Mesendoderm (in vitro differentiated cells): ENCODE measurements around the gene SMYD3.

Source experiments
- DNase-seq: peaks from one replicate; pipeline ENCODE4 v3.0.0; 2013
- H2AK5ac ChIP-seq: 2 replicates; pipeline ENCODE4 v1.6.1; 2013; ENCODE audit warnings: low read length, inconsistent platforms
- H2BK120ac ChIP-seq: 2 replicates; pipeline ENCODE4 v1.6.1; 2013; ENCODE audit warnings: low read depth, mild to moderate bottlenecking, low read length, moderate library complexity, mixed read lengths
- H2BK15ac ChIP-seq: replicated peaks from 2 replicates; pipeline ENCODE4 v1.6.1; 2013; ENCODE audit warnings: low read depth, mild to moderate bottlenecking, moderate library complexity
- H2BK5ac ChIP-seq: 2 replicates; pipeline ENCODE4 v1.6.1; 2013; ENCODE audit warnings: low read length, inconsistent platforms
- H3K18ac ChIP-seq: 2 replicates; pipeline ENCODE4 v1.6.1; 2013; ENCODE audit warnings: mild to moderate bottlenecking, low read length, mixed read lengths
- H3K23ac ChIP-seq: one replicate; pipeline ENCODE4 v1.6.1; 2013; ENCODE audit warnings: low read length
- H3K27ac ChIP-seq: 2 replicates; pipeline ENCODE4 v1.5.1; 2013; ENCODE audit warnings: low read depth, mild to moderate bottlenecking, inconsistent platforms, low read length, moderate library complexity
- H3K27me3 ChIP-seq: 2 replicates; pipeline ENCODE4 v1.6.1; 2013; ENCODE audit warnings: low read length, control low read depth, mild to moderate bottlenecking, inconsistent platforms; ENCODE audit not compliant: insufficient read depth, poor library complexity
- H3K36me3 ChIP-seq: 2 replicates; pipeline ENCODE4 v1.6.1; 2013; ENCODE audit warnings: low read length, inconsistent platforms; ENCODE audit not compliant: control insufficient read depth, insufficient read depth
- H3K4ac ChIP-seq: one replicate; pipeline ENCODE4 v1.6.1; 2013; ENCODE audit warnings: low read depth, mild to moderate bottlenecking, low read length, moderate library complexity
- H3K4me1 ChIP-seq: 2 replicates; pipeline ENCODE4 v1.6.1; 2013; ENCODE audit warnings: low read depth, low read length, inconsistent platforms; ENCODE audit not compliant: control insufficient read depth
- H3K4me2 ChIP-seq: 2 replicates; pipeline ENCODE4 v1.6.1; 2013; ENCODE audit warnings: low read length
- H3K4me3 ChIP-seq: 2 replicates; pipeline ENCODE4 v1.5.1; 2013; ENCODE audit warnings: mild to moderate bottlenecking, low read length
- H3K56ac ChIP-seq: one replicate; pipeline ENCODE4 v1.6.1; 2013; ENCODE audit warnings: low read length
- H3K79me1 ChIP-seq: 2 replicates; pipeline ENCODE4 v1.6.1; 2013; ENCODE audit warnings: low read length, inconsistent platforms
- H3K79me2 ChIP-seq: 2 replicates; pipeline ENCODE4 v1.6.1; 2013; ENCODE audit warnings: mild to moderate bottlenecking, low read length; ENCODE audit not compliant: control insufficient read depth, insufficient read depth
- H3K9ac ChIP-seq: 2 replicates; pipeline ENCODE4 v1.6.1; 2013; ENCODE audit warnings: low read length, inconsistent platforms
- H4K5ac ChIP-seq: one replicate; pipeline ENCODE4 v1.6.1; 2013; ENCODE audit warnings: low read length
- H4K8ac ChIP-seq: one replicate; pipeline ENCODE4 v1.6.1; 2013; ENCODE audit warnings: low read depth, mild to moderate bottlenecking, control low read depth, low read length, moderate library complexity
- WGBS: extraction: QIAGEN DNeasy Blood & Tissue Kit; methylation state at CpG from one replicate; pipeline ENCODE4 v1.1.7; 2013; ENCODE audit warnings: low lambda C conversion rate, missing lambda C conversion rate; ENCODE audit not compliant: insufficient coverage; ENCODE audit errors: extremely low coverage; 5-methylcytosine and 5-hydroxymethylcytosine counted together

The SMYD3 gene

DNA sequence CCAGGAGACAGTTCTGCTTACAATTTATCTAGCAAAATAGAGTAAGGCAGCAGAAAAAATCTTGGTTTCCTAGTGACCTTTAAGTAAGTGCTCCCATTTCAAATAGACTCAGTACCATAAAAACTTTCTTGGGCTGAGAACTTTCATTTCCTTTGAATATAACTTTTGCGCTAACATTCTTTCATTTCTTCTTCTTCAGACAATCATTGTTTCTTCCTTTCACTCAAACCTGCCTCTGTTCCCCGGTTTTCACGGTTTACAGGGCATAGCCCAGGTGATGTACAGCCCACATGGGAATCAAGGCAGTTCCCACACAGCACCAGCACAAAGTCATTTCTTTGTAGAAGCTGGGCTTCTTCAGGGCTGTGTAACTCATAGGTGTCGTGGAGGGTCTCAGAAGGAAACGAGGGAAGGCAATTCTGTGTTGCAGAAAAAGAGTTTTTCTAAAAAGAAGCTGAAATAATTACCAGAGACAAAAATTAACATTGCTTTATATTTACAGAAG is 611.6 kb downstream of the SMYD3 start:
- no peak overlapping the region for H2BK120ac ChIP-seq
- no peak overlapping the region for H2AK5ac ChIP-seq
- no CpG with 5 or more reads among the region's 5 CpGs for WGBS
- H2BK15ac ChIP-seq, result no peak overlapping the region
- no peak overlapping the region for H4K5ac ChIP-seq
- H3K79me2 ChIP-seq, result no peaks in the 10 kb centered on the region
- no peak overlapping the region for H3K4me3 ChIP-seq
- H3K27me3 ChIP-seq, result no peaks in the 10 kb centered on the region
- H3K23ac ChIP-seq, result no peak overlapping the region
- H3K79me1 ChIP-seq, result no peaks in the 10 kb centered on the region
- H3K4me2 ChIP-seq, result no peak overlapping the region
- no peak for DNase-seq
- no peak overlapping the region for H3K4ac ChIP-seq
- no peak overlapping the region for H3K18ac ChIP-seq
- no peaks in the 10 kb centered on the region for H3K4me1 ChIP-seq
- H3K56ac ChIP-seq, result no peak overlapping the region
- H4K8ac ChIP-seq, result no peak overlapping the region
- H3K27ac ChIP-seq, result no peak overlapping the region
- no peak overlapping the region for H2BK5ac ChIP-seq
- no peak overlapping the region for H3K9ac ChIP-seq
- no peaks in the 10 kb centered on the region for H3K36me3 ChIP-seq

DNA sequence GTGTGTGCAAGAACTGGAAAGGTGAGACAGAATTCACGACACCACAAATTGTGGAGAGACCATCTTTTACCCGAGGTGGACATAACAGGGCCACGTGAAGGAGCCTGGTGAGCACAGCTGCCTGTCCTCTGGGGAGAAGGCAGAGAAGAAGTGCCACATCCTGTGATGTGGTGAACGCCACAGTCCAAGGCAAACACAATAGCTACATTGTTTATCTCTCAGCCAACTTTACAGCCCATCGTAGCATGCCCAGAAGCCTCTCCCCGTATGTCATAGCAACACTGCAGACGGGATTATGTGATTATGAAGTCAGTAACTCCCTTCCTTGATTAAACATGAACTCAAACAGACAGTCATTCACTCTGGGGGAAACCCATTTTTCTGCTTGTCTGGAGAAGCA is 612.2 kb downstream of the SMYD3 start:
- no peak overlapping the region for H3K18ac ChIP-seq
- H3K79me2 ChIP-seq, result no peaks in the 10 kb centered on the region
- H3K9ac ChIP-seq, result no peak overlapping the region
- DNase-seq, result no peak
- no peak overlapping the region for H3K27ac ChIP-seq
- no peak overlapping the region for H3K4me2 ChIP-seq
- no peak overlapping the region for H4K5ac ChIP-seq
- H2BK120ac ChIP-seq, result no peak overlapping the region
- no peak overlapping the region for H3K56ac ChIP-seq
- no peak overlapping the region for H3K4ac ChIP-seq
- no CpG with 5 or more reads among the region's 7 CpGs for WGBS
- no peak overlapping the region for H2AK5ac ChIP-seq
- no peaks in the 10 kb centered on the region for H3K4me1 ChIP-seq
- no peaks in the 10 kb centered on the region for H3K79me1 ChIP-seq
- H4K8ac ChIP-seq, result no peak overlapping the region
- no peak overlapping the region for H3K23ac ChIP-seq
- no peaks in the 10 kb centered on the region for H3K27me3 ChIP-seq
- no peak overlapping the region for H2BK5ac ChIP-seq
- H2BK15ac ChIP-seq, result no peak overlapping the region
- no peaks in the 10 kb centered on the region for H3K36me3 ChIP-seq
- H3K4me3 ChIP-seq, result no peak overlapping the region

DNA sequence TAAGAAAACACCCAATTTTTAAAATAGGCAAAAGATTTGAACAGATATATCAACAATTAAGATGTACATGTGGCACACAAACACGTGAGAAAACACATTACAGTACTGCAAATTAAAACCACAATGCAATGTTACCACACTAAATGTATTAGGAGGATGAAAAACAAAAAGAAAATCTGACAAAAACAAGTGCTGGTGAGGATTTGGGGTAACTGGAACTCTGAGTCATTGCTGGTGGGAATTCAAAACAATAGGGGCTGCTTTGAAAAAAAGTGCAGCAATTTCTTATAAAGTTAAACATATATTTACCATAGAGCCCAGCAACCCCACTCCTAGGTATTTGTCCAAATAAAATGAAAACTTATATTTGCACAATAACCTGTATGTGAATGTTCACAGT is 614.1 kb downstream of the SMYD3 start:
- H3K4me1 ChIP-seq, result no peaks in the 10 kb centered on the region
- H3K4me3 ChIP-seq, result no peak overlapping the region
- H3K23ac ChIP-seq, result no peak overlapping the region
- WGBS, result no CpG with 5 or more reads among the region's 1 CpG
- no peak overlapping the region for H2BK5ac ChIP-seq
- no peak overlapping the region for H3K27ac ChIP-seq
- no peaks in the 10 kb centered on the region for H3K79me2 ChIP-seq
- no peak overlapping the region for H3K56ac ChIP-seq
- H2BK15ac ChIP-seq, result no peak overlapping the region
- DNase-seq, result no peak
- H3K27me3 ChIP-seq, result no peaks in the 10 kb centered on the region
- H2BK120ac ChIP-seq, result no peak overlapping the region
- H3K36me3 ChIP-seq, result no peaks in the 10 kb centered on the region
- no peak overlapping the region for H3K4ac ChIP-seq
- no peak overlapping the region for H3K18ac ChIP-seq
- H3K4me2 ChIP-seq, result no peak overlapping the region
- H3K79me1 ChIP-seq, result no peaks in the 10 kb centered on the region
- H2AK5ac ChIP-seq, result no peak overlapping the region
- no peak overlapping the region for H3K9ac ChIP-seq
- no peak overlapping the region for H4K8ac ChIP-seq
- H4K5ac ChIP-seq, result no peak overlapping the region

DNA sequence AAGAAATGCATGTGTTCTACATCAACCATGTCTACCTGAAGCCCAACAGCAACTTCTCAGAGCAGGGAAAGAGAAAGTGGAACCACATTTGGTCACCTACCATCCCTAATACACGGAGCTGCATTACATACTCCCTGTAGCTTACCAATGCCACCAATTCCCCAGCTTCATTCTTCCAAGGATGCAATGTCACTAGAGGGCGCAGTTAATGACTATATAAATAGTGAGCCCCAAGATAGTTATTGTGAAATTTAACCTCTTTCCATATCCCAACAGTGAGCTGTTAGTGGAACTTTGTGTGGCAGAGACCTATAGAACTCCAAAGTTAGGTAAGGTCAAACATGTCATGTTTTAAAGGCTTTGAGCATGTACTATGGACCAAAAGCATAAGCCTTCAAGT is 618.3 kb downstream of the SMYD3 start:
- Histone ChIP-seq H3K56ac (no peak overlapping the region), H3K4me1 (no peaks in the 10 kb centered on the region), H4K5ac (no peak overlapping the region), H3K4ac (no peak overlapping the region), H3K79me1 (no peaks in the 10 kb centered on the region), H2BK5ac (no peak overlapping the region), H4K8ac (no peak overlapping the region), H2BK120ac (no peak overlapping the region), H3K4me2 (no peak overlapping the region), H3K27ac (no peak overlapping the region), H3K79me2 (no peaks in the 10 kb centered on the region), H3K4me3 (no peak overlapping the region), H3K18ac (no peak overlapping the region), H3K36me3 (no peaks in the 10 kb centered on the region), H3K27me3 (no peaks in the 10 kb centered on the region), H2BK15ac (no peak overlapping the region), H2AK5ac (no peak overlapping the region), H3K23ac (no peak overlapping the region), H3K9ac (no peak overlapping the region)
- WGBS, result no CpG with 5 or more reads among the region's 2 CpGs
- peak; percentile 65 for DNase-seq

DNA sequence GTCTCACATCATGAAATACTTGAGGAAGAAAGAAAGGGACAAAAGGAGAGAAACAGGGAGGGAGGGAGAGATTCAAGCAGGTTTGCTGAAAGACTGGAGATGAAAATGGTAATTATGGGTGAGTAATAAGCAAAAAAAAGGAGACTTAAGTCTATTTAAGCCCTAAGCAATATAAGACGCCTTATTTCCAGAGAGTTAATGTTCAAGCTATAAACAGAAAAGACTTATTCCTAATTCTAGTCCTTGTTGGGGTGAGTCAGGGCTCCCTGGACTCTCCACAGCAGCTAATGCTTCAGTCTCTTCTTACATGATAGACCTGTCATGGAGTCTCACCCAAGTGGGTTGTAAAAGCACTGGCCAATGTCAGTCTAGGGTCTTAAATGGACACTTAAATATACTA is 619.2 kb downstream of the SMYD3 start:
- Histone ChIP-seq H3K4me2 (no peak overlapping the region), H3K27me3 (no peaks in the 10 kb centered on the region), H3K18ac (no peak overlapping the region), H3K4me3 (no peak overlapping the region), H3K4ac (no peak overlapping the region), H3K9ac (no peak overlapping the region), H3K4me1 (no peaks in the 10 kb centered on the region), H3K79me1 (no peaks in the 10 kb centered on the region), H3K36me3 (no peaks in the 10 kb centered on the region), H4K5ac (no peak overlapping the region), H2AK5ac (no peak overlapping the region), H3K79me2 (no peaks in the 10 kb centered on the region), H2BK15ac (no peak overlapping the region), H2BK120ac (no peak overlapping the region), H3K23ac (no peak overlapping the region), H4K8ac (no peak overlapping the region), H3K56ac (no peak overlapping the region), H2BK5ac (no peak overlapping the region), H3K27ac (no peak overlapping the region)
- no CpG with 5 or more reads among the region's 1 CpG for WGBS
- no peak for DNase-seq

DNA sequence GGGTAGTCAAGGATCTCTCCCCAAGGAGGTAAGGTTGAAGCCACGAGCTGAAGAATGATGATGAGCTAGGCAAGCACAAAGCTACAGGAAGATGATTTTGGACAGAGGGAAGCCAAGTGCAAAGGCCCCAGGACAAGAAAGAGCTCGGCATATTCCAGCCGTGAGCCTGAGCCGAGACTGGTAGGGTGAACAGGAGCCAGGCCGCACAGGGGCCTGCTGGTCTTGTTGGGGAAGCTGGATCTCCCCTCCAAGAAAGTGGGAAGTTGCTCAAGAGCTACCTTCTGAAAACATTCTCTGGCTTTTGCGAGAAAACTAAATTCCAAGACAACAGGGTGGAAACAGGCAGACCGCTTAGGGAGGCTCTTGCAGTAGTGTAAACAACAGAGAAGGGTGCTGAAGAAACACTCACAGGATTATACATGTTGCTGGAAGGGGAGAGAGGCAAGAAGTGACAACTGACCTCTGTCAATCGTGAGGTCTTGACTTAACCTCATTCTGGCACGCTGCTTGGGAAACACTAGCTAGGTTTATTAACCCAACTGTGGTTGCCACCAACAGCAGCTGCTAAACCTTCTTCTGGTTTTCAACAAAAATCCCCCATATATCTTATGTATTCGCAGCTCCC is 625.2 kb downstream of the SMYD3 start:
- no peak overlapping the region for H3K23ac ChIP-seq
- H3K18ac ChIP-seq, result no peak overlapping the region
- H2AK5ac ChIP-seq, result no peak overlapping the region
- no peak overlapping the region for H3K56ac ChIP-seq
- no peak overlapping the region for H3K27ac ChIP-seq
- no peak overlapping the region for H4K8ac ChIP-seq
- no peak overlapping the region for H3K4me3 ChIP-seq
- no peak overlapping the region for H3K4ac ChIP-seq
- H2BK15ac ChIP-seq, result no peak overlapping the region
- no peak overlapping the region for H2BK120ac ChIP-seq
- no peak overlapping the region for H4K5ac ChIP-seq
- H3K79me1 ChIP-seq, result no peaks in the 10 kb centered on the region
- H3K36me3 ChIP-seq, result no peaks in the 10 kb centered on the region
- no peak for DNase-seq
- no peak overlapping the region for H3K9ac ChIP-seq
- WGBS, result no CpG with 5 or more reads among the region's 10 CpGs
- no peaks in the 10 kb centered on the region for H3K79me2 ChIP-seq
- no peaks in the 10 kb centered on the region for H3K4me1 ChIP-seq
- H3K4me2 ChIP-seq, result no peak overlapping the region
- no peak overlapping the region for H2BK5ac ChIP-seq
- H3K27me3 ChIP-seq, result no peaks in the 10 kb centered on the region
